VCaP (cell line): ENCODE results near the gene SMCO2.
A peak's percentile ranks its signal among the peaks of the same experiment; 100 is the strongest.

Source experiments
- H3K27ac ChIP-seq: fragments of 450-650 bp; 2 replicates; pipeline ENCODE4 v1.5.1; 2017
- TF ChIP-seq, protein P1 (sequence below): fragments of 450-650 bp; conservative IDR thresholded peaks from 2 replicates; pipeline ENCODE4 v1.5.1; 2017; ENCODE audit warnings: mild to moderate bottlenecking, moderate library complexity

SMCO2 gene

DNA sequence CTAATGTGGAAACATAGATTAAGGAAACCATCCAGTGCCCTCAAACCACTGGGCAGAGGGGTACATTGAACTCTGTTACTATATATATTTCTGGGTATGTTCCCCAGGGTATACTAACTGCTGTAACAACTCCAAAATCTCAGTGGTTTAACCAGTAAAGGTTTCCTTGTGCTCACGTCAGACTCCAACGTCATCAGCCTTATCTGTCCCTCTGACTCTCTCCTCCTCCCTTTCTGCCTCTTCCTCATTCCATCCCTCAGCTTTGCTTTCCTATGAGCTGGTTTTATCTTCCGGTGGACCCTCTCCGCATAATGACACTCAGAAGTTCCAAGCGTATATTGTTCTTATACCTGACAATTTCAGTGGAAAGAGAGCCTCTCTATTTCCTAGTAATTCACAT is 21.2 kb upstream of the SMCO2 start:
- peak overlapping the region; percentile 49 for H3K27ac ChIP-seq
- TF ChIP-seq, protein P1, sequence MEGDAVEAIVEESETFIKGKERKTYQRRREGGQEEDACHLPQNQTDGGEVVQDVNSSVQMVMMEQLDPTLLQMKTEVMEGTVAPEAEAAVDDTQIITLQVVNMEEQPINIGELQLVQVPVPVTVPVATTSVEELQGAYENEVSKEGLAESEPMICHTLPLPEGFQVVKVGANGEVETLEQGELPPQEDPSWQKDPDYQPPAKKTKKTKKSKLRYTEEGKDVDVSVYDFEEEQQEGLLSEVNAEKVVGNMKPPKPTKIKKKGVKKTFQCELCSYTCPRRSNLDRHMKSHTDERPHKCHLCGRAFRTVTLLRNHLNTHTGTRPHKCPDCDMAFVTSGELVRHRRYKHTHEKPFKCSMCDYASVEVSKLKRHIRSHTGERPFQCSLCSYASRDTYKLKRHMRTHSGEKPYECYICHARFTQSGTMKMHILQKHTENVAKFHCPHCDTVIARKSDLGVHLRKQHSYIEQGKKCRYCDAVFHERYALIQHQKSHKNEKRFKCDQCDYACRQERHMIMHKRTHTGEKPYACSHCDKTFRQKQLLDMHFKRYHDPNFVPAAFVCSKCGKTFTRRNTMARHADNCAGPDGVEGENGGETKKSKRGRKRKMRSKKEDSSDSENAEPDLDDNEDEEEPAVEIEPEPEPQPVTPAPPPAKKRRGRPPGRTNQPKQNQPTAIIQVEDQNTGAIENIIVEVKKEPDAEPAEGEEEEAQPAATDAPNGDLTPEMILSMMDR = no peak

DNA sequence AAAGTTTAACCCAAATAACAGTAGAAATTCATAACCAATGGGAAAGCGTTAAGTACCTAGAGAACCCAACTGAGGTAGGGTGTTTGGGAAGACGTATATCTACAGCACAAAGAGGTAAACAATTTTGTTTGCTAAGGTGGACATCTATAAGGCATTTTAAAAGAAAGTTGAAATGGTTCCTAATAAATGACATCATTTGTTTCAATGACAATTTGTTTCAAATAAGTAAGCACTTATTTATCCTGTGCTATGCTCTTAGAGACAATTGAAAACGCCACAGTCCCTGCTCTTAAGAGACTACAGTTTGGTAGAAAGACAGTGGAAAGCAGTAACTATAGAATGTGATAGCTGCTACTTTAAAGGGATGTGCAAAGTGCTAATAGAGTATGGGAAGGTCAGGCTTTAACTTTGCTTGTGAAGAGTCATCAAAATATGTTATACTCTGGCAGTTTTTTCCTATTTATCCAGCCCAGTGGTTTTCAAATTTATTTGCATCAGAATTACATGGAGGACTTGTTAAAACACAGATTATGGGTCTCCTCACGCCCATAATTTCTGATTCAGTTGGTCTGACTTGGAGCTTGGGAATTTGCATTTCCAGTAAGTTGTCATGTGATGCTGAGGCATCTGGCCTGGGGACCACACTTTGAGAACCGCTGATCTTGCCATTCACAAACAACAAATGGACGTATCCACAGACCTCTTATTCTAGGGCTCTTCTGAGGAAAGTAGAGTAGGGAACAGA is 19.6 kb upstream of the SMCO2 start:
- H3K27ac ChIP-seq = no peak overlapping the region
- TF ChIP-seq, protein P1 = no peak

DNA sequence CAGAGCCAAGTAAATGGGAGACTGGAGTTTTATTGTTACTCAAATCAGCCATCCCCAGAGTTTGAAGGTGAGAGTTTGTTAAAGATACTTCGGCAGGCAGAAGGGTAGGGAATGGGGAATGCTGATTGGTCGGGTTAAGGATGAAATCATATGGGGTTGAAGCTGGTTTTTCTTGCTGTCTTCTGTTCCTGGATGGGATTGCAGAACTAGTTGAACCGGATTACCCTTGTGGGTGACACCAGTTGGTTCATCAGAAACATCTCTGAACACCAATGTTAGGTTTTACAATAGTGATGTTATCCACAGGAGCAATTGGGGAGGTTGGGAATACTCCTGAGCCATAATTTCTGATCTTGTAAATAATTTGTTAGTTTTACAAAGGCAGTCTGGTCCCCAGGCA is 18.7 kb upstream of the SMCO2 start:
- TF ChIP-seq, protein P1 = no peak
- H3K27ac ChIP-seq = no peak overlapping the region

DNA sequence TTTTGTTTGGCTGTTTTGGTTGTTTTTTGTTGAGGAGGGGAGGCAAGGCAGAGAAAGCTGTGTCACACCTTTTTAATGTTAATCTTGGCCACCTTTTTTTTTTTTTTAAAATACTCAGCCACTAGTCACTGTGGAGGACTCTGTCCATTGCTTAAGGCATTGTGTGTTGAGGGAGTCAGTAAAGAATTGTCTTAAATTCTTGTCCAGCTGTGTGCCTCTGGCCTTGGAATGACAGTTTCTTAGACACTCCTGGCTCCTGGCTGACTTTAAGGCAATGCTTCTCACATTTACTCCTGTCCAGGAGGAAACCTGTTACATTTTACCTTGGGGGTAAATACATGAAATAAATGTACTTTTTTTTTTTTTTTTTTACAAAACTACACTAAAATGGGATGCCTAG is 18.1 kb upstream of the SMCO2 start:
- no peak overlapping the region for H3K27ac ChIP-seq
- TF ChIP-seq, protein P1 = no peak

DNA sequence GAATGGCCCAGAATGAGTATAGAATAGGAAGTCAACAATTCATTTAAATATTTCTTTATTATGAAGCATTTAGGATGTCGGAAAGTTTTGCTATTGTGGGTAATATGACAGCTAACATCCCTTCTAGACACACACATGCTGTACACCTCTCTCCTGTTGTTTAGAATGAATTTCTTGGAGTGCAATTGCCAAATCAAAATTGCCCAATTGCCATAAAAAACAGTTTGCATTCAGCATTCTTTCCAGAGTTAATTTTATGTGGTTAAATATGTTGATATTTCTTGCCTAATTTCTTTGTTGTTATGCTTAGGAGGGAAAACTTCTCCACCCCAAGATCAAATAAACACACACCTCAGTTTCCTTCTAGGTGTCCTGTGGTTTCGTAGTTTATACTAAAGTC is 16.9 kb upstream of the SMCO2 start:
- TF ChIP-seq, protein P1 = no peak
- H3K27ac ChIP-seq = no peak overlapping the region

DNA sequence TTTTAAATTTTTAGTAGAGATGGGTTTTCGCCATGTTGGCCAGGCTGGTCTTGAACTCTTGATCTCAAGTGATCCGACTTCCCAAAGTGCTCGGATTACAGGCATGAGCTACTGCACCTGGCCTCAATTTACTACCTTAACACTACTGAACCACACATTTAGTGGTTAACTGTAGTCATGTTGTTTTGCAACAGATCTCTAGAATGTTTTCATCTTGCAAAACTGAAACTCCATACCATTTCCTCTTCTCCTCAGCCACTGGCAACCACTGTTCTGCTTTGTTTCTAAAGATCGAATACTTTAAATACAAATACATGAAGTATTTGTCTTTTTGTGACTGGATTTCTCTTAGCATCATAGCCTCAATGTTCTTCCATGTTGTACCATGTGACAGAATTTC is 15.4 kb upstream of the SMCO2 start:
- TF ChIP-seq, protein P1 = no peak
- no peak overlapping the region for H3K27ac ChIP-seq

DNA sequence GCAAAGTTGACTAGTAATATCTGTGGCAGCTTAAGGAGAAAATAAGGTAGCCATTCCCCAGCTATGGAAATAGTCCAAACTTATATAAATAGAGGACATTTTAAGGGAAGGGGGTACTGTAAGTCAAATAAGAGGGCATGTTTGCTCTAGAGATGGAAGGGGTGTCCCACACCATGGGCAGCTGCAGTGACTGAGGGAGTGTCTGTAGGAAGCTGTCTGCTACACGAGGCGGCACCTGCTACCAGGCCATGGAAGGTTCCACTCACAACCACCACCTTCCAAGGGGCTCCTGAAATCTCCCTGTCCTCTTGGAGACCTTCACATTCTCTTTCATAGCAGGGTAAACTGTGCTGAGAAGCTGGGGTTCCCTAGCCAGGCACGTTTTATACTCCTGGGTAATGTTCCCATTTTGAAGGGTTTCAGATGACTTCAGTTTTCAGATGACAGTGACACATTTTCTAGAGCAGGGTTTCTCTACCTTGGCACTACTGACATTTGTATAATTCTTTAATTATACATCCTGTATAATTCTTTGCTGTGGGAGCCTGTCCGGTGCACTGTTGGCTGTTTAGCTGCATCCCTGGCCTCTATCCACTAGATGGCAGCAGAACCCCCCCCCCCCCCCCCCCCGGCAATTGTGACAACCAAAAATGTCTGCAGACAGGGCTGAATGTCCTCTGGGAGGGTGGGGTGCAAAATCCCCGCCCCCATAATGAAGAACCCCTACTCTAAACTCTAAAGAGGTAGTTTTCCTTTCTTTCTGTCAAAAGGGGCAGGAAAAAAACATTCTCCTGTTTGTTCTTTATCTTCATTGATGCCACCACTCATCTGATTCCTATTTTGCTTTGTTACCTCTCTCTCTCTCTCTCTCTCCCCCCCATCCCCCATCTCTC is 11.6 kb upstream of the SMCO2 start:
- H3K27ac ChIP-seq = no peak overlapping the region
- TF ChIP-seq, protein P1 = peak; percentile 91
